NCI-H128 (cell line): Measurements from ENCODE around the gene MRAP2.
"Not testable (repeated sequence)": the region's sequence is repeated elsewhere in the genome, so short reads cannot be mapped to it uniquely, and the experiment has no call there.

Source experiments
- DNase-seq: peaks from one replicate; lab custom pipeline; 2025; ENCODE audit not compliant: unreplicated experiment; lab: John Stamatoyannopoulos, UW

Gene MRAP2

GRCh38 chr6:84028350-84028749 lies 5.2 kb upstream of the MRAP2 start:
- no peak for DNase-seq

DNA sequence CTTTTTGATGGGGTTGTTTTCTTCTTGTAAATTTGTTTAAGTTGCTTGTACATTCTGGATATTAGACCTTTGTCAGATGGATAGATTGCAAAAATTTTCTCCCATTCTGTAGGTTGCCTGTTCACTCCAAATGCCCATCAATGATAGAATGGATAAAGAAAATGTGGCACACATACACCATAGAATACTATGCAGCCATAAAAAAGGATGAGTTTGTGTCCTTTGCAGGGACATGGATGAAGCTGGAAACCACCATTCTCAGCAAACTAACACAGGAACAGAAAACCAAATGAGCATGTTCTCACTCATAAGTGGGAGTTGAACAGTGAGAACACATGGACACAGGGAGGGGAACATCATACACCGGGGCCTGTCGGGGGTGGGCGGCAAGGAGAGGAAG lies 1.6 kb upstream of the MRAP2 start:
- DNase-seq = not testable (repeated sequence)

GRCh38 chr6:84035484-84035883 lies 1.9 kb downstream of the MRAP2 start:
- no peak for DNase-seq

DNA sequence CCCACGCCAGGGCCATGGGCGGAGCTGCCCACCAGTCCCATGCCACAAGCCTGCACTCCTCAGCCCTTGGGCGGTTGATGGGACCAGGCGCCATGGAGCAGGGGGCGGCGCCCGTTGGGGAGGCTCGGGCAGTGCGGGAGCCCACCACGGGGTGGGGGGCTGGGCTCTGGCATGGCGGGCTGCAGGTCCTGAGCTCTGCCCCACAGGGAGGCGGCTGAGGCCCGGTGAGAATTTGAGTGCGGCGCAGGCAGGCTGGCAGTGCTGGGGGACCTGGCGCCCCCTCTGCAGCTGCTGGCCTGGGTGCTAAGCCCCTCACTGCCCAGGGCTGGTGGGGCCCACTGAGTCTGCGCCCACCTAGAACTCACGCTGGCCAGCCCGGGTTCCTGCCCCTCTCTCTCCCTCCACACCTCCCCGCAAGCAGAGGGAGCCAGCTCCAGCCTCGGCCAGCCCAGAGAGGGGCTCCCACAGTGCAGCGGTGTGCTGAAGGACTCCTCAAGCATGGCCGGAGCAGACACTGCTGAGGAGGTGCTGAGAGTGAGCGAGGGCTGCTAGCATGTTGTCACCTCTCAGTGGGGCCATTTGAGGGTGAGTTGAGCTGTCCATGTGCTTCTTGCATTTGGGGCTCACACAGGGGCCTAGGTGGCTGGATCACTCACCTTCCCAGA lies 4.0 kb downstream of the MRAP2 start:
- no peak for DNase-seq

GRCh38 chr6:84042603-84043002 lies 9.0 kb downstream of the MRAP2 start:
- DNase-seq = no peak

- DNase-seq = no peak
Observed at GRCh38 chr6:84043555-84043954, 10.0 kb downstream of the MRAP2 start.

- no peak for DNase-seq
Observed at GRCh38 chr6:84046755-84047154, 13.2 kb downstream of the MRAP2 start.

DNA sequence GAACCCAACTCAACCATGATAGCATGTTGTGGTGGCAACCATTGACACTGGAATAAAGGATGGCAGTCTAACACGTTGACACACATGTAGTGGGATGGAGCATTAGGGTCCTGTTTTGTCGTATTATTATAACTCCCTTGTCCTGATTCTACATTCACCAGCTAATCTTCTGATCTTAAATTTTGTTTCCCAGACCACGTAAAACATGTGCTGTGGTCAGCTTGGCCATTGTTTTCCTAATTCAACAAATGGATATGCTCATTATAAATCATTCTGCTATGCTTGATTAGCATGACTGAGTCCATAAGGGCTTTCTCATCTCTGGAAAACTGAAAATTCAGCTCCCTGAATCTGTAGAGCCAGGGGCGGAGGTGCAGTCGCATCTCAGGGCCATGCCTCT lies 15.0 kb downstream of the MRAP2 start:
- no peak for DNase-seq

DNA sequence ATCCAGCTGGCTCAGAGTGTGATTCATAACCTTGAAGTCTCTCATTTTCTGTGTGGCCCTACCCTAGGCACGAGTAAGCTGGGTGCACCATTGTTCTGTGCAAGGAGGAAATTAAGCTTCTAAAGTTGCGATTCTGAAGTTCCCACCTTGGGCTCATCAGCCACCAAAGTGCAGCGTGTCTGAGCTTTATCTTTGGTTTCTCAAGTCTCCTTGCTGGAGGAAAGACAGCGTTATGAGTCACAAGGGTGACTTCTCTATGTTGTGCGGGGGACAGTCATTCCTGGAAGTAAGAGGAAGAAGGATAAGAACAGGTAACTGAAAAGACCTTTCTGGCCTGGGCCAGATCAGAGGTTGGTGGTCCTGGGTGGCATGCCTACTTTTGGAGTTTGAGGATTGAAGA lies 16.8 kb downstream of the MRAP2 start:
- no peak for DNase-seq

DNA sequence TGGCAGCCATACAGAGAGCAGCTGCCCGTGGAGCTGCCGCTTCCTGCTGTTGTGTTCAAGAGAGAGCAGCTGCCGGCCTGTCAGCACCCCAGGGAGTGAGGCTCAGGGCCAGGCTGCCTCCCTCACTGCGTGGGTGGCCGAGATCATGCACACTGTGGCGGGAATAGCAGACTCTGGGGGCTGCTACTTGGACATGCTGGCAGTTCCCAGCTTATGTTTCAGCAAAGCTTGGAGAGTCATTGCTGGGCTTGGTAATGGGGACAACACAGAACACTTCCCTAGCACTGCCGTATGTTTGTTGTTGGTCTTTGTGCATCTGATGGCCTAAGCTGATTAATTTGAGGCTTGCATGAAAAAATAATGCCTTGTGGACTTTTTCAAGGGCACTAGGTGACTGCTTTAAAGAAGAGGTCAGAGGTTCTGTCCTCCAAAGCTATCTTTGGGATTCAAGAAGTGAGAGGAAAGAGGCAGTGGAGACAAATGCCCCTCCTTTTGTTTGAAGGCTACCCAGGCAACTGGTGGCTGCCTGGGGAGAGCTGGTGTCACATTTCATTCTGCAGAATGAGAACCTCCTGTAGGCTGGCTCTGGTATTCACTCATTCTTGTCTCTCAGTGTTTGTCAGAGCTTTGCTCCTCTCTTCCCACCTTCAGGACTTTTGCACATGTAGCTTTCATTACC lies 18.8 kb downstream of the MRAP2 start:
- DNase-seq = peak; percentile 67

GRCh38 chr6:84052883-84053241 lies 19.3 kb downstream of the MRAP2 start:
- no peak for DNase-seq

GRCh38 chr6:84055647-84056046 lies 22.1 kb downstream of the MRAP2 start:
- no peak for DNase-seq

DNA sequence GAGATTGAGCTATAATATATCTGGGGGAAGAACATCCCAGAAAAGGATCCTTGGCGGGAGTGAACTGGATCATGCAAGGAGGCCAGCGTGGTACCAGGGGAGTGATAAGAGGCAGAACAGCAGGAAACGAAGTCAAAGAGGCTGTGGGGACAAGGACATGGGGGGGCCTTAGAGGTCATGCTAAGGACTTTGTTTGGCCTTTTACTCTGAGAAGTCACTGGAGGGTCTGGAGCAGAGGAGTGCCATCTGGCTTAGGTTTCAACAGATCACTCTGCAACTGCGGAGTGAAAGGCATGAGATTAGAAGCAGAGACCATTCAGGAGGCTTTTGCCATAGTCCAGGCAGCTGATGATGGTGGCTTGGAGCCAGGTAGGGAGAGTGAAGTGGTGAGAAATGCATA lies 24.3 kb downstream of the MRAP2 start:
- no peak for DNase-seq

DNA sequence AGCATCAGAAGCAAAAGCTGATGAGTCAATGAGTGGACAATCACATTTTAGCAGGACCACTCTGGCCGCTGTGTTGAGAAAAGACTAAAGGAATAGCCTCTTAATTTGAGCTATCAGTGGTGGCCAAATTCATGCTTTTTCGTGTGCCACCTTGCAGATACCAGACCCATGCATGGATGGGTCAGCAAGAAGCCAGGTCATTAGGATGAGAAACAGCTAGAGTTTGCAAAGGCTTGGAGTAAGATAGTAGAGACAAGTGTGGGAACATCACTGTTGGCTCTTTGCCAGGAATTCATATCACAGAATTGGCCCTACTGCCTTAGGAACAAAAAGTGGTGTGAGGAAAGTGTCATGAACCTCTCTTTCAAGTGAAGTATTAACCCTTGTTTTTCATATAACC lies 25.5 kb downstream of the MRAP2 start:
- DNase-seq = no peak

DNA sequence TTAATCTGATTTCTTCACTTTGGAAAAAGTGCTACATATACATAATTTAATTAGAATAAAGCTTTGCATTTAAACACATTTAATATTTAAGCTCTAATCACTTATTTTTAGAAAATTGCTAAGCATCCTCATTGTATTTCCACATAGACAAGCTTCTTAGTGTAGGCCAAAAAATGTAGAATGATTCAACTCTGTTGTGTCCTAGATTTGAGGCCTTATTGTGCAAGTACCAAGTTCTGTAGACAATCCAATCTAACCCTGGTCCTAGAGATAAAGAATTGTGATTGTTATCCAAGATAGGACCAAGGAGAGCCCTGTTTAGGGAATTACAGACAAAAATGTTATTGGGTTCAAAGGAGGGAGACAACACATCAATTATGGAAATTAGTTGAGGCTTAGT lies 27.6 kb downstream of the MRAP2 start:
- no peak for DNase-seq

- DNase-seq = no peak
Observed at GRCh38 chr6:84061613-84062398, 28.2 kb downstream of the MRAP2 start.

DNA sequence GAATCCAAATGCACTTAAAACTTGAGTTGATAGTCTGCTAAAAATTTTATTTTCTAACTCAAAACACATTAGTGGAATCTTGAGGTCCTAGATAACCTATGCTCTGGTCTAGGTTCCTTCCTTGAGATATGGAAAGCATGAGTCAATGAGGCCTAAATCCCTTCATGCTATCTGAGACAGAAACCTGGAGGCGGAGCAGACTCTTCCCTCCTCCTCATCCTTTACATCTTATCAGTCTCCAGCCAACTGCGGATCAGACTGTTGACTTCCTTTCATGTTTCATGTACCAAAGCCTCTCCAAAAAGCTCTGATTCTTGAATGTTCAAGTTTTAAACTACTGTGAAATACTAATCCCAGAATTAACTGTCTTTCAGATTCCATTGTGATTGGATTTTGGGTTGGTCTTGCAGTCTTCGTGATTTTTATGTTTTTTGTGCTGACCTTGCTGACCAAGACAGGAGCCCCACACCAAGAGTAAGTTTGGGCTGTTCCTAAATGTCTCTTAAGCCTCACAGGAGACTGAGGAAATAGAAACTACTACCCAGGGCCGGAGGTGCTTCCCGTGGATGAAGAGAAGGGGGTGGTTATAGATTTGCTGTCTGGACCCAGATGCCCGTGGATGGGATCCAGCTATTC lies 29.1 kb downstream of the MRAP2 start:
- no peak for DNase-seq

GRCh38 chr6:84065693-84066290 lies 32.2 kb downstream of the MRAP2 start:
- DNase-seq = no peak

- no peak for DNase-seq
Observed at GRCh38 chr6:84066536-84066935, 33.0 kb downstream of the MRAP2 start.

DNA sequence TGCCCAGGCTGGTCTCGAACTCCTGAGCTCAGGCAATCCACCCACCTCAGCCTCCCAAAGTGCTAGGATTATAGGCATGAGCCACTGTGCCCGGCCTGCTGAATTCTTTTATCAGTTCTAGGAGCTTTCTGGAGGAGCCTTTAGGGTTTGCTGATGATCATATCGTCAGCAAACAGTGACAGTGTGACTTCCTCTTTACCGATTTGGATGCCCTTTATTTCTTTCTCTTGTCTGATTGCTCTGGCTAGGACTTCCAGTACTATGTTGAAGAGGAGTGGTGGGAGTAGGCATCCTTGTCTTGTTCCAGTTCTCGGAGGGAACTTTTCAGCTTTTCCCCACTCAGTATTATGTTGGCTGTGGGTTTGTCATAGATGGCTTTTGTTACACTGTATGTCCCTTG lies 35.3 kb downstream of the MRAP2 start:
- not testable (repeated sequence) for DNase-seq

- DNase-seq = no peak
Observed at GRCh38 chr6:84072442-84072997, 38.9 kb downstream of the MRAP2 start.
